CMK (cell line): ENCODE data around the gene UCHL3.
"Not testable (repeated sequence)": the region's sequence is repeated elsewhere in the genome, so short reads cannot be mapped to it uniquely, and the experiment has no call there.

Experiments
- DNase-seq: peaks from one replicate; pipeline ENCODE4 v3.0.0-alpha.2; 2010; ENCODE audit warnings: low read depth

UCHL3 gene

DNA sequence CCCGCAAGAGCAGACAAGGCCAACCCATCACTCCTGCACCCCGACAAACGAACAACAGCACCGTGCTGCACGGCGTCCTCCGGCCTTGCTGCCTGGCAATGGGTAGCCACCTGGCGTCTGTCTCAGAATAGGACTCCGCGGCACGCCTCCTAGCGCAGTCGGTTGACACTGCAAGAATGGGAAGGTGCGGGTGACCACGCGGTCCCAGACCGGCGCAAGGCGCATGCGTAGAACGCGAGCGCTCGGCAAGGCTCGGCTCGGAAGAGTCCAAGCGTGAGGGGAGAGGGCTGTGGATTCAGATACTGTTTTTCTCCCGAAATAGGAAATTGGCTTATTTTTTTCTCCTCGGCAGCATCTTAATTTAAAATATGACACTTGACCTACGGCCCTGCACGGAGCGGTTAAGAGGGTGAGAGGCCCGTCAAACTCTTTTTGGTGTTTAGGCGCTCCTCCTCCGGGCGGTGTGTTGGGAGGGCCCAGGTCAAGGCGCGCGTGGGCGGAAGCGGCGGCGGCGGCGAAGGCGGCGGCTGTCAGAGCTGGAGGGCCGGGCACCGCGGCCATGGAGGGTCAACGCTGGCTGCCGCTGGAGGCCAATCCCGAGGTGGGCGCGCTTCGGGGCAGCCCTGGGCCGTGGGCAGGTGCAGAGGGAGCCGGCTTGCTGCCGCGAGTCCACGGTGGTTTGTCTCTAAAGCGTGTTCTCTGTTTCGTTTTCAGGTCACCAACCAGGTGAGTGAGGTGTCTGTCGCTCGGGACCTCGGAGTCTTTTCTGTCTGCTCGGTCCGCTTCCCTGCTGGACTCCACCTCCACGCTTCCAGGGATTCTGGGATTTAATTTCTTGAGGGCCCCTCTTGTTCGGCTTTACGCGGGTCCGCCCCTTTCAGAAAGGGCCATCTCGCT lies at the start of gene UCHL3:
UCHL3 (plus strand) TSS at position 530 of the 897 bp plus-strand sequence; CDS start at position 560, 30 bp downstream.
- DNase-seq, result peak; percentile 99

DNA sequence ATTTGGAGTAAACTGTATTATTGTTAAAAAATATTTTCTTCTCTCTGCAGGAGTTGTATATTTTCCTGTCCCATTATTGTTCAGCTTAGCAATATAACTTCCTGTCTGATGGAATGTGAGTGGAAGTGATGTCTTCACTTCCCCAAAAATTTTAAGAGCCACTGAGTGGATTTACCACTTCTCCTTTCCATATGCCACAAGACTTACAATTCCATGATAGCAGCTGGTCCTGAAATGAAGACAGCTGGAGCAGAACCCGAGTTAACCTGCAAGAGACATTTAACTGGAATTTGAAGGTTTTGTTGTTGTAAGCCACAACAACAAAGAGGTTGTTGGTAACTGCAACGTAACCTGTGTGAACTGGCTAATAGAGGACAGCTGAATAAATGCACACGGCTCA lies 44.3 kb upstream of the UCHL3 start:
- no peak for DNase-seq

DNA sequence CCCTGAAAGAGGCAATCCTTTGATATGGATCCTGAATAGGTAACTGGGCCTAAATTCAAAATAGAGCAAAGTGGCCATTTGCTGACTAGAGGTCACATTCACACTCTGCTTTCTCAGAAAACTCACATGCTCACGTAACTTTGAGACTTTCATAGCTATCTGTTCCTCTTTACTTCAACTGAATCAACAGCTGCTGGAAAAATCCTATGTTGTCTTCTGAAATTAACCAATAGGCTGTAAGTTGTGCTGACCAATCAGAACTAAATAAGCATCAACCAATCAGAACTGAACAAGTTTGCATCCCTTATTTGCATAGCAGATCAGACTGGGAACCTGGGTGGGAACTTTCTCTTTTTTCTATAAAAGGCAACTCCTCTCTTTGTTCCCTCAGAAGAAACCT lies 43.6 kb upstream of the UCHL3 start:
- no peak for DNase-seq

DNA sequence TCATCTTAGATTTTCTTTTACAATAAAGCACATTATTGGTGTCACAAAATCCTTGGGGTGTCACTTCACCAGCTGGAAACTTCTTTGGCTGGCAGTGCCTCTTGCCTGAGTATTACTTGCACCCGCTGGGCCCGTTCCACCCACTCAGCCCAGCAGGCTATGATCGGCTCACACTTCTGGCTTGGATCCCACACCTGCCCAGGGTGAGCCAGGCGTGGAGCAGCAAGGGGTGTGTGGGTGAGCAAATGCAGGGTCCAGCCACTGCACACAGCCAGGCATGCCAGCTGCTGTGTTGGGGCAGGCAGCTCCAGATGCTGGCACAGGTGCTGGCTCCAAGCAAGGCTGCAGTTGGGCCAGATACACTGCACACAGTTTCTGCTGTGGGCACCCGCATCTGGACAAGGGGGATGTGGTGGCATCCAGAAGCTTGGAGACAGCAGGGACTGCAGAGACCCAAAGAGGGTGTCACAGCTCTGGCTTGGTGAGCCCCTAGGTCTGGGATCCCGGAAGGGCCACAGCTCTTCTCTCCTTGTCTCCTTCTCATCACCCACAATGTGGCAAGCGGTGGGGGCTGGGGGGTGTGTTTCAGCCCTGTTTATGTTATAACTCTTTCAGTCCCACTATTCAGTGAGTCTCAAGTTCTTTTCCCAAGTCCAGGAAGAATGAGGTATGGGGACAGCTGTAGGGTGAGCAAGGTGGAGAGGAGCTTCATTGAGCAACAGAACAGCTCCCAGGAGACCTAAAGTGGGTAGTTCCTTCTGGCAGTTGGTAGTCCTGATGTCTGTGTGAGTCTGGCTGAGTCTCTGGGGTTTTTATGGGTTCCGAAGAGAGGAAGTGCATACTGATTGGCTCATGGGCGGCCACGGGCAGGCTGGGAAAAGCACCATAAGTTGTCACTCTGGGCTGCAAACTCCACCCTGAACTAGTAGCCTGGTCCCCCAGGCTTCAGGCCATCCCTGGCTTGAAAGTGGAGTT lies 42.3 kb upstream of the UCHL3 start:
- DNase-seq, result no peak

DNA sequence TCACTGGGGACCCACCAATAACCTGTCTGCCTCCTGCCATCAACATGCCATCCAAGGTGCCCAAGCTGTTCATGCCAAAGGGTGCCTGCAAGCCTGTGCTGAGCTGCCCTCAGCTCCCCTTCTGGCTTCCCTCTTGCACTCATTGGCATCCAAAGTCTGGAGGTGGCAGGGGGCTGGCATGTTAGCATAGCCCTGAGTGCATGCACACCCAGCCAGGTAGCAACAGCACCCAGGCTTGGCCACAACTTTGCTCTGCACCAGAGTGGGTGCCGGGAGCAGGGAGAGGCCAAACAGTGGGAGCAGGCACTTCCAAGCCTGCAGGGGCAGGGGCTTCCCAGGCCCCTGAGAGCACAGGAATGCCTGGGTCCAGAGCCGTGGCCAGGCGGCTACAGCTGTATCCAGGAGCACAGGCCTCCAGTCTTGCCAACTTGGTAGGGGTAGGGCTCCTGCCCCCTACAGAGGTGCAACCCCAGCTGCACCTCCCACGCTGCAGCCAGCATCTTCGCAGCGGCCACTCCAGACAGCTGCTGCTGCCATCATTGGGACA lies 41.5 kb upstream of the UCHL3 start:
- DNase-seq, result no peak

DNA sequence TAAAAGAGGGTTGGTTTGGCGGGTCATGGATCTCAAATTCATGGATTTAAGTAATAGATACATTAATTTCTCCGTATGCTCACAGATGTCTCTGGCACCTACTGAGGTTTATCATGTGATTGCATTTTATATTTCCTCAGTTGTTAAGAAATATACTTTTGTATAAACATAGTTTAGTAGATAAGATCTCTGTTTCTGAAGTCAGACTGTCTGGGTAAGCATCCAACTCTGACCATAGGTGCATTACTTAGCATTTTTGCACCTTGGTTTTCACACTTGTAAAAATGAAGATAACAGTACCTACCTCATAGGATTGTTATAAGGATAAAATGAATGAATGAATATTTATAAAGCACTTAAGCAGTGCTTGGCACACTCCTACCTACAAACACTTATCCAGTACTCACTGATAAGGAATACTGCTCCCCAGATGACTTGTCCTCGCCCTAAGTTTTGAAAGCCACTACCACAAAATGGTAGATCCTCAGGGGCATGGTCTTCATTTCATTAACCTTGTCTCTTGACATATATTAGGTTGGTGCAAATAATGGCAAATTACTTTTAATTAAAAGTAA lies 38.5 kb upstream of the UCHL3 start:
- DNase-seq, result no peak

DNA sequence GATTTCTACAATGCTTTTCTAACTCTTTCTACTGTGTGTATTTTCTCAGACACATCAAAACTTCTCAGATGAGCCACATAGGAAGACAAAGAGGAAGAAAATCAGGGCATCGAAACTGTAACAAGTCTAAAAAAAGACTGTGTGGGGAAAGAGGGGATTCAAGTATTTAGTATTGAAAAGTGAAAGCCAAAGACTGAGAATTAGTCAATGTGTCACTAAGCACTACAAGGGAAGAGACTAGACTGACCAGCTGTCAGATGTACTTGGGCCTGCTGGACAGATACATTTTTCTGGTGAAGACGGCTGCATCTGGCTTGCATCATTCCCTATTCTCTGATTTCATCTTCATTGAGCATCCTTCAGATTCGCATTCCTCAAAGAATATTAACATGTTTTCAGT lies 37.3 kb upstream of the UCHL3 start:
- DNase-seq, result no peak

DNA sequence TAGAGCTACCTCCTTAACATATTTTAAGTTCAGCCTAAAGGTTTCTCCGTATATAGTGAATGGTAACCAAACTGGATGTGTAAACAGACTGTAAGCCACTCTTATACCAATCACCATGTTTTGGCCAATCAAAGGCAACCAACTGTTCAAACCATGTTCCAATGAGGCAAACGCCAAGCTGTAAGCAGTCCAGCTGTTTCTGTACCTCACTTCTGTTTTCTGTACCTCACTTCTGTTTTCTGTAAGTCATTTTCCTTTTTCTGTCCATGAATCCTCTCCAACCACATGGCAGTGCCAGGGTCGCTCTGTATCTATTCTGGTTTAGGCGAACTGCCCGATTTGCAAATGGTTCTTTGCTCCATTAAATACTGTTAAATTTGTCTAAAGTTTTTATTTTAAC lies 36.3 kb upstream of the UCHL3 start:
- DNase-seq, result no peak

DNA sequence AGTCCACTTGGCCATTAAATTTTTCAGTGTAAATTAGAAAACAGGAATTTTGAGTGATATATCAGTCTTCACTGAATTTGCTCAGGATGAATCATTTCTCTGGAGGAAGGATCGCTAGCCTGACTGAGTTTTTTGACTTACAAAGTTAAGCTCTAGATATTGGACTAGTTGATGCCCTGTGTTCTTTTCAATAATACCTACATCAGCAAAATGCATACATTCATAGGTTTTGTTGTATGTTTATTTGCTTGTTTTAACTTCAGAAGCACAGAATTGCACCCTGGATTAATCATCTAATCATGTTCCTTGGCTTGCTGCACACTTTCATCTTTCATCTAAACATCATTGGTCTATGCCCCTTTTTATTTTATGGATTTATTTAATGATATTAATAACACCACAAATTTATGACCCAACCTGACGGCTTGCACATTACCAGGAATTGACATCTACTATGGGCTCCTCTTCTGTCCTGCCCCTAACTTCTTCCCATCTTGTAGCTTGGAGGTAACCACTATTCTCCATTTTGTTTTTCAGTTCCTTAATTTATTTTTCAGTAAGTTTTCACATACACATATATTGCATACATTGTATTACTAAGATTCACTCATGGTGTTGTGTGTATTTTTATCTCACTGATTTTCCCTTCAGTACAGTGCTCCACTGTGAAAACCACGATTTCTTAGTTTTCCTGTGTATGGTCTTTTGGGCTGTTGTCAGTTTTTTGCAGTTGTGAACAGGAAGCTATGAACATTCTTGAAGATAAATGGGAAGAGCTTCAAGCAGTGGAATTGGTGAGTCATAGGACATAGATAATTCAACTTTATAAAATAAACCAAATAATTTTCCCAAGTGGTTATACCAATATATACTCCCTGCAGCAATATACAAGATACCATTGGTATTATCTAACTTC lies 35.3 kb upstream of the UCHL3 start:
- DNase-seq, result no peak

DNA sequence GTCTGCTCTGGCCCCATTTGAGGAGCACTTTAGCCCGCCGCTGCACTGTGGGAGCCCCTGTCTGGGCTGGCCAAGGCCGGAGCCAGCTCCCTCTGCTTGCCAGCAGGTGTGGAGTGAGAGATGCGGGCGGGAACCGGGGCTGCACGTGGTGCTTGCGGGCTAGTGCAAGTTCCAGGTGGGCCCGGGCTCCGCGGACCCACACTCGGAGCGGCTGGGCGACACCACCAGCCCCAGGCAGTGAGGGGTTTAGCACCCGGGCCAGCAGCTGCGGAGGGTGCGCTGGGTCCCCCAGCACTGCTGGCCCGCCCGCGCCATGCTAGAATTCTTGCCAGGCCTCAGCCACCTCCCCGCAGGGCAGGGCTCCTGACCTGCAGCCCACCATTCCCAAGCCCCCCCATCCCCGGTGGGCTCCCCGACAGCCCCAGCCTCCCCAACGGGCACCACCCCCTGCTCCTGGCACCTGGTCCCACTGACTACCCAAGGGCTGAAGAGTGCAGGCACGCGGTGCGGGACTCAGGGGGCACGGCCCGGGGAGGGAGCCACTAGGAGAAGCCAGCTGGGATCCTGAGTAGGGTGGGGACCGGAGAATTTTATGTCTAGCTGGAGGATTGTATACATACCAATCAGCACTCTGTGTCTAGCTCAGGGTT lies 31.0 kb upstream of the UCHL3 start:
- DNase-seq, result no peak

DNA sequence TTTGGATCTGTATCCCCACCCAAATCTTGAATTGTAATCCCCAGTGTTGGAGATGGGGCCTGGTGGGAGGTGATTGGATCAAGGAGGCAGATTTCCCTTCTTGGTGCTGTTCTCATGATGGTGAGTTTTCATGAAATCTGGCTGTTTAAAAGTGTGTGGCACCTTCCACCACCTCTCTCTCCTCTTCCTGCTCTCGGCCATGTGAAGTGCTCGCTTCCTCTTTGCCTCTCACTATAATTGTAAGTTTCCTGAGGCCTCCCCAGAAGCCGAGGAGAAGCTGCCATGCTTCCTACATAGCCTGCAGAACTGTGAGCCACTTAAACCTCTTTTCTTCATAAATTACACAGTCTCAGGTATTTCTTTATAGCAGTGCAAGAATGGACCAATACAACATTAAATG lies 27.6 kb upstream of the UCHL3 start:
- no peak for DNase-seq

DNA sequence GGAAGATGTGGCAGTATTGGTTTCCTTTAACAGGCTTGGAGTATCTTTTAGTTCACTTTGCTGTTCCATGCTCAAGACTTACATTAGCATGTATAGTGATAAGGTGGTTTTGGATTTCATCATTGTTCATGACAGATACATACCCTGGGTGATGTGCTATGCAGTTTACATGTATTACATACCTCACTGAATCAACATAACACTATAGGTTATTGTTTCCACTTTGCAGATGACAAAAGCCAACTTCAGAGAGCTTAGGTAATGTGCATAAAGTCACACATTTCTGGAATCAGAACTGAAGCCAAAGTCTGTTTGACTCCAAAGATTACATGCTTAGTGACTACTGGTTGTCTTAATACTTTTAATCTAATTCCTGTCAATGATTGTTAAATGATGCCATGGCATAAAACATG lies 19.0 kb upstream of the UCHL3 start:
- DNase-seq, result no peak

DNA sequence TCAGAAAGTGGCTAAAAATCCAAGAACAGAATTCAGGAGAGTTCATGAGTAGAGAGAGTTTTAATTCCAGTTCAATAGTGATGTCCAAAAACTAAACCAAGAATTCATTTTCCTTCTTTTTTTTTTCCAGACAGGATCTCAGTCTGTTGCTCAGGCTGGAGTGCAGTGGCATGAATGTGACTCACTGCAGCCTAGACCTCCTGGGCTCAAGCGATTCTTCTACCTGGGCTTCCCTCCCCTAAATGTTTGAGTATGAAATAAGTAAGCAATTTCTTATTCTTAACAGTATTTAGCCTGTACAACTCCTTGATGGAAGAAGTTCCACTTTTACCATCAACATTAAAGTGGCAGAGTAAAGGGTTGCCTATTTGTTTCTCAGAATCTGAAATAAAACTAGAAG lies 15.7 kb upstream of the UCHL3 start:
- no peak for DNase-seq

DNA sequence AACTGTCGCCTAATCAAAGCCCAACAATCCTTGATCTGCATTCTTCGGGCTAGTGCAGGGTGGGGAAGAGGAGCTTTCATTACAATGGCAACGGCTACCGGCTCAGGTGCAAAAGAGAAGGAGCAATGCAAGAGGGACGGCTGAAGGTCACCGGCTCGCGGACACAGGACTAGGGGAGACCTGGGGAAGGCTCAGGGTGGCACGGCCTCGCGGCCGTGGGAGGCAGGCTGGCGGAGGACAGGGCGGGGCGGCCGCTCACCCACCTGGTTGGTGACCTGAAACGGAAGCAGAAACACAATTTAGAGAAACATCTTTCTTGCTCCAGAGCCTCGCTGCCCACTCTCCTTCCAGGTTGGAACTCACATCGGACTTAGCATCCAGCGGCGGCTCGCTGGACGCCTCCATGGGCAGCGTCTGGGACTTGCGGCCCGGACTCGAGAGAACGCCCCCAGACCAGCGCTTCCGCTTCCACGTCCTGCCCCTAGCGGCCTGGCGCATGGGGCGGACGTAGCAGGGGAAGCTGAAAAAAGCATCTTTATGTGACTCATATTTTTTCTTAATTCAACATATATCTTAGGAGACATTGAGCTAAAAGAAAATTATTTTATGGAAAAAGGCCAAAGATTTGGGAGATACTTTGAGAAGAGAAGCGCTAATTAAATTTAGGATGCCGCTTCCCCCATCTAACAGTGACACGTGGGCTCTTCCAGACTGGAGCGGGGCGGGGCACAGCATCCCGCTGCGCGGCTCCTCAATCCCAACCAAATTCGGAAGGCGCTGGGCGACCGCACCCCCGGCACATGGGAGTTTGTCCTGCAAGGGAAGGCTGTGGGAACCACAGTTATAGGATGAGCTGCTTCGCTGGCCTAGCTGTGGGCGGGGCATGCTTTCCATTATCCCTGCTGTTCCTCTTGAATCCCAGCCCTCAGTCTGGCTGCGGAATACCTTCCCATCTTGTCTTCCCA lies 11.9 kb upstream of the UCHL3 start, which contains the start of gene COMMD6:
COMMD6 (minus strand) TSS at position 441 of the 965 bp plus-strand sequence; CDS start at position 405, 36 bp downstream.
- DNase-seq, result peak; percentile 90

DNA sequence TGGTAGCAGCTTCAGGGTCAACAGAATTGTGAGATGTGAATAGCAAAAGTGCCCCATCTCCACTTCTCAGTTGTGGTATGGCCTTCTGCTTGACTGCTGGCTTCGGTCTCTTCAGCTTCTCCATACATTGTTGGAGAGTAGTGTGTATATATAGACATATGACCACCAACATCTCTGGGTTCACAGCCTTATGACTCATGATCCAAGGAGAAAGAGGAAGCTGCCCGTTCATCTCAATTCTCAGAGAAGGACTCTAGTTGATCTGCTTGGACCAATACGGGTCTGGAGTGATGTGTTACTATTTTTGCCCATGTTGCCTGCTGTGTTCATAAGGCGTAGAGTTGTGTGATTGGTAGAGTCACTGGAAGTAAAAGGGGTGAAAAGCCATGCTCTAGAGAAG lies 8.3 kb upstream of the UCHL3 start:
- no peak for DNase-seq

DNA sequence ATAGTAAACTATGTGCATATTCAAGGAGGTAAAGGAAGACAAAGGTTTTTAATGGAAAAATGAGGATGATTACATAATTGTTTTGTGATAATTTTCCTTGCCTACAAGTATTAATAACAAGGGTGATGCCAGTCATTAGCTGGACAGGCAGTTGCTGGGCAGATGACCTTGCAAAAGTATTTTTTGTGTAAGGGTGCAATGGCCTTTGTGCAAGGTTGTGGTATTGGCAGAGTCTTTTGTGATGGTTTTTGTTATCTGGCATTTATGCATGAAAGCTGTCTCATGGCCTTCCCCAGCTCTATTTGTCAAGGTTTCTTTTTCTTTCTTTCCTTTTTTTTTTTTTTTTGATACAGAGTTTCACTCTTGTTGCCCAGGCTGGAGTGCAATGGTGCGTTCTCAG lies 7.6 kb upstream of the UCHL3 start:
- DNase-seq, result no peak

DNA sequence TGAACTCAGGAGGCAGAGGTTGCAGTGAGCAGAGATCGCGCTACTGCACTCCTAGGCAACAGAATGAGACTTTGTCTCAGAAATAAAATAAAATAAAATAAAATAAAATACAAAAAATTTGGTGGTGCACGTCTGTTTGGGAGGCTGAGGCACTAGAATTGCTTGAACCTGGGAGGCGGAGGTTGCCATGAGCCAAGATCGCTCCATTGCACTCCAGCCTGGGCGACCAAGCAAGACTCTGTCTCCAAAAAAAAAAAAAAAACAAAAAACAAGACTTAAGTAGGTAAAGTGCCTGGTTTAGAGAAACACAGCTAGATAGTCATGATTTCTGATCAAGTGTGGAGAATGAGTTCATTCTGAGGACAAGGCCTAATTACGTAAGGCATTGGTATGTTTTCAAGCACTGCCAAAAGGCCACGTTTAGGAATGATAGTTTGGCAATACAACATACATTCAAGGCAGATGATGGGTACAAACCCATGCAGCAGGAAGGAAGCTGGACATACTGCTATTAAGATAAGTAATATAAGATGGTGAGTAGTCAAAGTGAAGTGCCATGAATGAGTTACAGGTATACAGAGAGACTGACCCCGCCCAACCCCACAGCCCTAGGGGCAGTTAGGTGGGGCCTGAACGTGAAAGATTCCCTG lies 4.8 kb upstream of the UCHL3 start:
- no peak for DNase-seq

DNA sequence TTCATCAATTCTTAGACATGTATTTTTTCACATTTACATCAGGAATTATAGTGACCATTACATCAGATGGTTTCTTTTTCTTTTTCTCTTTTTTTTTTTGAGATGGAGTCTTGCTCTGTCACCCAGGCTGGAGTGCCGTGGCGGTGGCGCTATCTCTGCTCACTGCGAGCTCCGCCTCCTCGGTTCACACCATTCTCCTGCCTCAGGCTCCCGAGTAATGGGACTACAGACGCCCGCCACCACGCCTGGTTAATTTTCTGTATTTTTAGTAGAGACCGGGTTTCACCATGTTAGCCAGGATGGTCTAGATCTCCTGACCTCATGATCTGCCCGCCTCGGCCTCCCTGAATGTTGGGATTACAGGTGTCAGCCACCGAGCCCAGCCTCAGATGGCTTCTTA lies 4.2 kb upstream of the UCHL3 start:
- DNase-seq, result not testable (repeated sequence)

DNA sequence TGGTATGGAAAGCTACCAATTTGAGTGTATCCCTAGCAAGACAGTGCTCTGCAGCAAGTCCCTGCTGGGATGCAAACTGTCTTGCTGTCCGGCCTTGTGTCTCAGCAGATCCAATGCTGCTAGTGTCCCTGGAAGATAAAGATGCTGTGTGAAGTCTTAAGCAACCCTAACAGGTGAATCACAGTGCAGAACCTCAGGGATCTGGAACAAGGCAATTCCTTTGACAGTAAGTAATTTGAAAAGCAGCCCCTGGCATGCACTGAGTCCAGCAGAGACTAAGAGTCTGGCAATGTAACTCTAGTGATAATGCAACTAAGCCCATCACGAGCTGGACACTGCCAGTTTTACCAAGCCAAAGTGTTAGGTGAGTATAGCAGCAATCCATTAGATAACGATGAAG lies 1.7 kb upstream of the UCHL3 start:
- DNase-seq, result no peak
